ENCODE measurements around the gene MYO6.

The MYO6 gene

DNA sequence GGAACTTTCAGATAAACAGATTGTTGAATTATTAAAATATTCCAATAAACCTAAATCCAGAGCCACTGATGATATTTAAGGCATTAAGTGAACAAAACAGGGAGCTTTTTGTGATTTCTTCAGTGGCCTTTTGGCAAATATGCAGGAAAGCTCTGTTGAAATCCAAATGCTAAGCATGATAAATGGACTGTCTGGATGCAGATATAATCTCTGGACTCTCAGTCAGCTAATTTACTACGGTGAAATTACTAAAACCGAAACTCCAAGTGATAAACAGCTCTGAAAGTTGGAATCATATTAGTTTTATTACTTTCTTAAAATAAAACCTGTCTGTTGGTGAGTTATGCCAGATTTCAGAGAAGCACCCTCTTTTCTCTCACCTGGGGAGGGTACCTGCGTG, 203.1 kb downstream of the MYO6 start:
- no peak for DNase-seq

DNA sequence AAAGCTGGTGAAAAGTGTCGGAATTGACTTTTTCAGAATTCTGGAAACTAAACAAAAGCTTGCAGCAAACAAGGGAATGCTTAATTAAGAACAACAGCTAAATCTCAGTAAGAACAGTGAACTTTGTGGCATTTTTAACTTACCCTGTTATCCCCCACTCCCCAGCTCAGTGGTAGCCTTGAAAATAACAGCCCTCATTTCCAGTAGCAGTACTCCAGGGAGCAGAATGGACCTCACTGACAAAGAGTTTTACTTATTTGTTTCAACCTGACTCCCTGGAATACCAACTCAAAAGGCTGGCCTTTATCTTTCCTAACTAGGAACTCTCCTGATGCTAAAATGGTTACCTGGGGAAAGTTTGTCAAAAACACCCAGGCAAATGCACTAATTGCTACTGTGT, 214.5 kb downstream of the MYO6 start:
- no peak for DNase-seq

DNA sequence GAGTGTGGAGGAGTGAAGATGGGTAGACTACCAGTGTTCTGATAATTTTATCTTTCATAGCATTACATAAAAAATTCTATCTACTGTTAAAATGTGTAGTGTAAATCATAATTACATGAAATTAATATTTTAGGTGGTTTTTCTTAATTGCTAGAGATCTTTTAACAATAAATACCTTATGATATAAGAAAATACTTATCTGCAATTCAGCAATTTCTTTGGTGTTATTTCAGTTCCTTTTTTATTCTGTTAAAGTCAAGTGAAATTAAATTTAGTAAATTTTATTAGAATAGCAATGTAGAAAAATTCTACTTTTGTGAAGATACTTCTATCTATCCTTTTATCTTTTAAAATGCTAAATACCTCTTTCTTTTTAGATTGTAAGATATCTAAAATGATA, 219.1 kb downstream of the MYO6 start:
- DNase-seq = no peak

Measured in fibroblast of skin of scalp (primary cell).